Tibial nerve (tissue), 4 donors: ENCODE data around the gene PXMP4. TPM values are rescaled to one million over a fixed set of nuclear protein-coding genes. Genes with fewer than 3 reads are reported as not detected.

Source experiments
- DNase-seq, 2 donors: peaks; one replicate each; pipeline ENCODE4 v3.0.0-alpha.2; 2019; ENCODE audit warnings: low spot score in 2 of 2
- H3K27ac ChIP-seq, 4 donors: fragments of 200-600 bp; sonication (generic) in 3 of 4; one replicate each; pipeline ENCODE4 v1.5.1; 2017 to 2019; ENCODE audit warnings: mild to moderate bottlenecking in 1 of 4
- H3K27me3 ChIP-seq, 2 donors: fragments of 200-600 bp; sonication (generic) in 1 of 2; one replicate each; pipeline versions ENCODE4 v1.5.1 to v1.6.0; 2017 to 2019
- H3K36me3 ChIP-seq, 3 donors: fragments of 200-600 bp; sonication (generic); one replicate each; pipeline ENCODE4 v1.5.1; 2018 to 2019
- H3K4me1 ChIP-seq, 4 donors: fragments of 200-600 bp; sonication (generic) in 3 of 4; one replicate each; pipeline ENCODE4 v1.5.1; 2017 to 2019
- H3K4me3 ChIP-seq, 4 donors: fragments of 200-600 bp; sonication (generic) in 3 of 4; one replicate each; pipeline ENCODE4 v1.5.1; 2017 to 2019; ENCODE audit warnings: mild to moderate bottlenecking in 1 of 4, moderate library complexity in 1 of 4
- H3K9me3 ChIP-seq, 4 donors: fragments of 200-600 bp; sonication (generic) in 3 of 4; one replicate each; pipeline ENCODE4 v1.5.1; 2017 to 2019
- CTCF ChIP-seq, 5 experiments: fragments of 200-600 bp in 3 of 5; fragments of 450-650 bp in 2 of 5; sonication (generic) in 3 of 5; IDR thresholded peaks; one replicate each; pipeline ENCODE4 v1.5.1; 2016 to 2019; ENCODE audit warnings: antibody characterized with exemption in 5 of 5, mild to moderate bottlenecking in 3 of 5, moderate library complexity in 2 of 5
- EP300 ChIP-seq, 2 donors: sonication (generic); formaldehyde crosslinking; IDR thresholded peaks; one replicate each; pipeline ENCODE4 v1.6.1; 2017; ENCODE audit warnings: antibody characterized with exemption in 2 of 2, mild to moderate bottlenecking in 1 of 2
- POLR2A ChIP-seq, 2 donors: fragments of 450-650 bp; IDR thresholded peaks; one replicate each; pipeline ENCODE4 v1.6.1; 2017; ENCODE audit warnings: antibody characterized with exemption in 2 of 2, mild to moderate bottlenecking in 2 of 2, moderate library complexity in 2 of 2
- WGBS, 2 donors: methylation state at CpG; one replicate each; pipeline ENCODE4 v1.1.5; 2018; 5-methylcytosine and 5-hydroxymethylcytosine counted together
- total RNA-seq, 4 donors: library from RNA; depleted of rRNA; stranded (reverse); fragments of >200 nt; gene quantifications; one replicate each; pipeline ENCODE4 v1.1.0, GENCODE V29; 2016

Gene PXMP4
- total RNA-seq, result 1 to 10 TPM; 5.1 to 9.6 (median 8.6) TPM

- H3K27ac ChIP-seq, result peak within 1 kb of the TSS; percentile 37 to 80 (median 74)
- peak within 1 kb of the TSS; percentile 59 to 92 (median 82) for H3K4me3 ChIP-seq
- H3K4me1 ChIP-seq, result peaks cover 3 to 16% (median 9%) of the 10 kb centered on the region in 4 donors
- H3K27me3 ChIP-seq, result no peaks in the 10 kb centered on the region
- no peaks in the 10 kb centered on the region for H3K9me3 ChIP-seq
- peak in 2 of 5 experiments; percentile 34 to 58 for TF ChIP-seq CTCF (IDR thresholded peaks at IDR 0.05)
- peak in 1 of 2 donors; percentile 80 for TF ChIP-seq EP300 (IDR thresholded peaks at IDR 0.05)
- TF ChIP-seq POLR2A (IDR thresholded peaks at IDR 0.05), result peak in 1 of 2 donors; percentile 50
- peaks cover 0 to 2% (median 0%) of the 10 kb centered on the region in 3 donors for H3K36me3 ChIP-seq
- 3 to 6% methylated on average over 20 to 38 of the region's 46 CpGs for WGBS, 2 donors
- DNase-seq, result peak; percentile 85 to 90
These were observed at the start of gene PXMP4 for GRCh38 chr20:33719989-33720709. Gene PXMP4 (minus strand): TSS chr20:33720310. CDS start chr20:33720207, 103 bp downstream.

- Histone ChIP-seq H3K4me1 (no peaks in the 10 kb centered on the region), H3K9me3 (no peaks in the 10 kb centered on the region), H3K4me3 (no peak overlapping the region), H3K27me3 (no peaks in the 10 kb centered on the region), H3K27ac (no peak overlapping the region), H3K36me3 (peaks cover 0 to 72% (median 0%) of the 10 kb centered on the region in 3 donors)
- WGBS, 2 donors, result 69 to 89% methylated on average over 3 to 4 of the region's 4 CpGs
- TF ChIP-seq CTCF (IDR thresholded peaks at IDR 0.05) (no peak), POLR2A (IDR thresholded peaks at IDR 0.05) (no peak), EP300 (IDR thresholded peaks at IDR 0.05) (no peak)
- no peak for DNase-seq
These were observed 48.9 kb upstream of the PXMP4 start for GRCh38 chr20:33769043-33769442.

GRCh38 chr20:33767777-33768138, 47.6 kb upstream of the PXMP4 start:
- no peaks in the 10 kb centered on the region for H3K27me3 ChIP-seq
- no peaks in the 10 kb centered on the region for H3K4me1 ChIP-seq
- no peak for DNase-seq
- WGBS, 2 donors, result 91 to 97% methylated on average over 2 of the region's 2 CpGs
- TF ChIP-seq CTCF (IDR thresholded peaks at IDR 0.05), result no peak
- no peak for TF ChIP-seq EP300 (IDR thresholded peaks at IDR 0.05)
- no peak for TF ChIP-seq POLR2A (IDR thresholded peaks at IDR 0.05)
- peaks cover 0 to 77% (median 0%) of the 10 kb centered on the region in 3 donors for H3K36me3 ChIP-seq
- no peaks in the 10 kb centered on the region for H3K9me3 ChIP-seq
- H3K27ac ChIP-seq, result no peak overlapping the region
- H3K4me3 ChIP-seq, result no peak overlapping the region

GRCh38 chr20:33766686-33767085, 46.6 kb upstream of the PXMP4 start:
- Histone ChIP-seq H3K4me3 (no peak overlapping the region), H3K27ac (no peak overlapping the region), H3K4me1 (no peaks in the 10 kb centered on the region), H3K36me3 (peaks cover 0 to 88% (median 0%) of the 10 kb centered on the region in 3 donors), H3K9me3 (no peaks in the 10 kb centered on the region), H3K27me3 (no peaks in the 10 kb centered on the region)
- DNase-seq, result no peak
- WGBS, 2 donors, result 91 to 94% methylated on average over 9 of the region's 9 CpGs
- TF ChIP-seq CTCF (IDR thresholded peaks at IDR 0.05), result no peak
- TF ChIP-seq EP300 (IDR thresholded peaks at IDR 0.05), result no peak
- TF ChIP-seq POLR2A (IDR thresholded peaks at IDR 0.05), result no peak

- peaks cover 0 to 89% (median 0%) of the 10 kb centered on the region in 3 donors for H3K36me3 ChIP-seq
- no peaks in the 10 kb centered on the region for H3K4me1 ChIP-seq
- no peak overlapping the region for H3K27ac ChIP-seq
- no peak for TF ChIP-seq EP300 (IDR thresholded peaks at IDR 0.05)
- no peak for TF ChIP-seq CTCF (IDR thresholded peaks at IDR 0.05)
- TF ChIP-seq POLR2A (IDR thresholded peaks at IDR 0.05), result no peak
- WGBS, 2 donors, result 94 to 95% methylated on average over 5 of the region's 5 CpGs
- DNase-seq, result no peak
- H3K27me3 ChIP-seq, result no peaks in the 10 kb centered on the region
- no peaks in the 10 kb centered on the region for H3K9me3 ChIP-seq
- H3K4me3 ChIP-seq, result no peak overlapping the region
These were observed 45.5 kb upstream of the PXMP4 start for GRCh38 chr20:33765592-33765991.
